NCI-H345 treated with DMSO at 0.1 percent for 48 hours (cell line): Measurements from ENCODE around the gene HMGN2.

Experiments used
- DNase-seq: peaks from one replicate; lab custom pipeline; 2025; ENCODE audit not compliant: unreplicated experiment; lab: John Stamatoyannopoulos, UW

HMGN2 gene

GRCh38 chr1:26472320-26472900 lies at the start of gene HMGN2:
Gene HMGN2 (plus strand): TSS chr1:26472440. CDS start chr1:26472613, 173 bp downstream.
- peak; percentile 91 for DNase-seq

GRCh38 chr1:26429721-26430120 lies 42.5 kb upstream of the HMGN2 start:
- DNase-seq: no peak

- peak; percentile 95 for DNase-seq
Observed at GRCh38 chr1:26431979-26432695, 40.1 kb upstream of the HMGN2 start, which contains the start of gene DHDDS. Gene DHDDS (plus strand): TSS chr1:26432321. CDS start chr1:26432946, 625 bp downstream.

GRCh38 chr1:26432793-26433192 lies 39.4 kb upstream of the HMGN2 start:
- DNase-seq: no peak

GRCh38 chr1:26434161-26434752 lies 38.0 kb upstream of the HMGN2 start:
- DNase-seq: no peak

- no peak for DNase-seq
Observed at GRCh38 chr1:26438041-26438440, 34.2 kb upstream of the HMGN2 start.

GRCh38 chr1:26440259-26440658 lies 32.0 kb upstream of the HMGN2 start:
- DNase-seq: no peak

GRCh38 chr1:26449868-26450267 lies 22.4 kb upstream of the HMGN2 start:
- DNase-seq: no peak

- DNase-seq: no peak
Observed at GRCh38 chr1:26450908-26451307, 21.3 kb upstream of the HMGN2 start.

- no peak for DNase-seq
Observed at GRCh38 chr1:26452459-26453183, 19.6 kb upstream of the HMGN2 start.

- DNase-seq: no peak
Observed at GRCh38 chr1:26459148-26459547, 13.1 kb upstream of the HMGN2 start.

GRCh38 chr1:26459573-26460031 lies 12.6 kb upstream of the HMGN2 start:
- no peak for DNase-seq

- no peak for DNase-seq
Observed at GRCh38 chr1:26468911-26469310, 3.3 kb upstream of the HMGN2 start.

- peak; percentile 14 for DNase-seq
Observed at GRCh38 chr1:26469558-26469957, 2.7 kb upstream of the HMGN2 start.

GRCh38 chr1:26470878-26471497 lies 1.3 kb upstream of the HMGN2 start:
- DNase-seq: peak; percentile 84

- DNase-seq: peak; percentile 59
Observed at GRCh38 chr1:26471498-26472319, 531 bp upstream of the HMGN2 start.

GRCh38 chr1:26472901-26473845 lies 933 bp downstream of the HMGN2 start:
- DNase-seq: peak; percentile 87

- no peak for DNase-seq
Observed at GRCh38 chr1:26474818-26475217, 2.6 kb downstream of the HMGN2 start.

- DNase-seq: no peak
Observed at GRCh38 chr1:26475989-26476388, 3.7 kb downstream of the HMGN2 start.
